H1 (cell line): ENCODE results near the gene AP1S3. TPM values are rescaled to one million over a fixed set of nuclear protein-coding genes. Genes with fewer than 3 reads are reported as not detected.

Experiments
- CTCF ChIA-PET: fragments of 300-600 bp; sonication (Branson Sonifier 250); formaldehyde crosslinking; loops from one replicate; lab custom pipeline; 2021; ENCODE audit not compliant: partially characterized antibody; lab: Charles Lee
- POLR2A ChIA-PET: fragments of 300-600 bp; sonication (Branson Sonifier 250); formaldehyde crosslinking; loops from one replicate; lab custom pipeline; 2021; ENCODE audit warnings: inconsistent platforms; ENCODE audit not compliant: partially characterized antibody; lab: Charles Lee
- DNase-seq, 2 experiments: peaks; one replicate each; pipeline versions ENCODE4 v3.0.0 to v3.0.0-alpha.2; 2010 to 2022; ENCODE audit warnings: low spot score in 2 of 2, low read depth in 1 of 2, mixed read lengths in 1 of 2
- FAIRE-seq: peaks from 2 replicates; lab custom pipeline; 2011; peaks lifted over from hg19 to GRCh38; lab: Jason Lieb, UNC
- H2AFZ ChIP-seq: 2 replicates; pipeline ENCODE4 v1.8.1; 2012; ENCODE audit warnings: low read length, inconsistent platforms
- H2AK5ac ChIP-seq: 2 replicates; pipeline ENCODE4 v1.6.1; 2013; ENCODE audit warnings: low read depth, low read length
- H2BK120ac ChIP-seq: replicated peaks from 2 replicates; pipeline ENCODE3; 2013; ENCODE audit warnings: low read depth, low read length, inconsistent platforms
- H2BK12ac ChIP-seq: 2 replicates; pipeline ENCODE4 v1.6.1; 2013; ENCODE audit warnings: low read depth, low read length
- H2BK15ac ChIP-seq: 2 replicates; pipeline ENCODE4 v1.6.1; 2013; ENCODE audit warnings: low read length
- H2BK20ac ChIP-seq: 2 replicates; pipeline ENCODE4 v1.6.1; 2013; ENCODE audit warnings: low read length
- H2BK5ac ChIP-seq: 2 replicates; pipeline ENCODE4 v1.6.1; 2013; ENCODE audit warnings: low read depth, low read length
- H3K14ac ChIP-seq: 2 replicates; pipeline ENCODE4 v1.6.1; 2013; ENCODE audit warnings: inconsistent platforms; ENCODE audit not compliant: insufficient read length
- H3K18ac ChIP-seq: 2 replicates; pipeline ENCODE4 v1.6.1; 2013; ENCODE audit warnings: low read length; ENCODE audit errors: extremely low read depth
- H3K23ac ChIP-seq: 2 replicates; pipeline ENCODE4 v1.6.1; 2013; ENCODE audit warnings: inconsistent platforms; ENCODE audit not compliant: insufficient read length
- H3K23me2 ChIP-seq: 2 replicates; pipeline ENCODE4 v1.6.1; 2013; ENCODE audit warnings: low read depth, low read length
- H3K27ac ChIP-seq: 2 replicates; pipeline ENCODE4 v1.6.1; 2011; ENCODE audit warnings: low read depth, low read length, inconsistent platforms
- H3K27me3 ChIP-seq, 4 experiments: replicated peaks in 1 of 4; 1 replicate in 1 of 4; 2 replicates in 3 of 4; pipeline versions ENCODE4 v1.6.1 to v1.8.1; 2011 to 2013; ENCODE audit warnings: low read length in 3 of 4, mild to moderate bottlenecking in 3 of 4, inconsistent platforms in 2 of 4, mixed read lengths in 2 of 4, moderate library complexity in 1 of 4; ENCODE audit not compliant: control insufficient read depth in 3 of 4, insufficient read depth in 3 of 4; ENCODE audit errors: extremely low read depth in 1 of 4
- H3K36me3 ChIP-seq, 4 experiments: 2 replicates each; pipeline versions ENCODE4 v1.6.1 to v1.8.1; 2011 to 2013; ENCODE audit warnings: mild to moderate bottlenecking in 4 of 4, low read length in 3 of 4, moderate library complexity in 2 of 4, control low read depth in 1 of 4, inconsistent platforms in 1 of 4; ENCODE audit not compliant: insufficient read depth in 4 of 4, control insufficient read depth in 2 of 4
- H3K4ac ChIP-seq: replicated peaks from 2 replicates; pipeline ENCODE3; 2013; ENCODE audit warnings: low read length, low read depth, mixed read lengths, inconsistent platforms; ENCODE audit not compliant: insufficient read length
- H3K4me1 ChIP-seq, 4 experiments: replicated peaks in 1 of 4; 1 replicate in 1 of 4; 2 replicates in 3 of 4; pipeline versions ENCODE4 v1.6.1 to v1.8.1; 2011 to 2013; ENCODE audit warnings: low read length in 3 of 4, inconsistent platforms in 2 of 4, mixed read lengths in 1 of 4; ENCODE audit not compliant: insufficient read depth in 4 of 4, control insufficient read depth in 3 of 4
- H3K4me2 ChIP-seq, 2 experiments: 2 replicates each; pipeline versions ENCODE4 v1.6.1 to v1.8.1; 2011 to 2013; ENCODE audit warnings: low read depth in 2 of 2, low read length in 2 of 2, control low read depth in 1 of 2, inconsistent platforms in 1 of 2, mild to moderate bottlenecking in 1 of 2; ENCODE audit not compliant: insufficient read depth in 1 of 2
- H3K4me3 ChIP-seq, 4 experiments: fragments of 200-600, 300-600 bp in 1 of 4; sonication (generic), shearing (Covaris generic), sonication (Bioruptor Twin) in 1 of 4; 2 replicates each; pipeline versions ENCODE4 v1.5.1 to v1.8.1; 2011 to 2016; ENCODE audit warnings: low read length in 4 of 4, low read depth in 3 of 4, control low read depth in 2 of 4, inconsistent platforms in 2 of 4, mild to moderate bottlenecking in 2 of 4, mixed read lengths in 1 of 4, moderate library complexity in 1 of 4; ENCODE audit not compliant: insufficient read depth in 2 of 4; ENCODE audit errors: extremely low read depth in 1 of 4
- H3K56ac ChIP-seq: replicated peaks from 2 replicates; pipeline ENCODE3; 2013; ENCODE audit warnings: low read depth, mild to moderate bottlenecking, mixed read lengths, low read length, inconsistent platforms; ENCODE audit not compliant: insufficient read length
- H3K79me1 ChIP-seq: 2 replicates; pipeline ENCODE4 v1.6.1; 2013; ENCODE audit warnings: low read depth, low read length, control low read depth
- H3K79me2 ChIP-seq, 2 experiments: 2 replicates each; pipeline versions ENCODE4 v1.6.1 to v1.8.1; 2012 to 2013; ENCODE audit warnings: low read length in 2 of 2, mild to moderate bottlenecking in 2 of 2, inconsistent platforms in 1 of 2; ENCODE audit not compliant: insufficient read depth in 2 of 2, control insufficient read depth in 1 of 2
- H3K9ac ChIP-seq, 4 experiments: replicated peaks in 1 of 4; 1 replicate in 1 of 4; 2 replicates in 3 of 4; pipeline versions ENCODE4 v1.6.1 to v1.8.1; 2011 to 2013; ENCODE audit warnings: low read depth in 3 of 4, low read length in 3 of 4, control low read depth in 2 of 4, mild to moderate bottlenecking in 2 of 4, moderate library complexity in 2 of 4, inconsistent platforms in 1 of 4; ENCODE audit errors: extremely low read depth in 1 of 4
- H3K9me3 ChIP-seq, 2 experiments: 2 replicates each; pipeline versions ENCODE4 v1.6.1 to v1.8.1; 2012 to 2013; ENCODE audit warnings: mild to moderate bottlenecking in 2 of 2, moderate library complexity in 2 of 2, control low read depth in 1 of 2, inconsistent platforms in 1 of 2, low read depth in 1 of 2, low read length in 1 of 2, mixed read lengths in 1 of 2; ENCODE audit not compliant: insufficient read depth in 2 of 2
- H4K20me1 ChIP-seq, 2 experiments: replicated peaks in 1 of 2; 2 replicates each; pipeline versions ENCODE3 to v1.8.1; 2011 to 2013; ENCODE audit warnings: inconsistent platforms in 2 of 2, low read length in 2 of 2, mild to moderate bottlenecking in 1 of 2; ENCODE audit not compliant: insufficient read depth in 2 of 2, control insufficient read depth in 1 of 2
- H4K5ac ChIP-seq: 2 replicates; pipeline ENCODE4 v1.6.1; 2013; ENCODE audit warnings: low read length, low read depth, mixed read lengths, inconsistent platforms; ENCODE audit not compliant: insufficient read length
- H4K8ac ChIP-seq: 2 replicates; pipeline ENCODE4 v1.8.0; 2013; ENCODE audit warnings: mild to moderate bottlenecking, moderate library complexity, low read length, inconsistent platforms; ENCODE audit not compliant: insufficient read depth; ENCODE audit errors: extremely low read depth
- H4K91ac ChIP-seq: replicated peaks from 2 replicates; pipeline ENCODE3; 2013; ENCODE audit warnings: low read length, mixed read lengths, inconsistent platforms; ENCODE audit not compliant: insufficient read length
- RXRA ChIP-seq: IDR thresholded peaks from 2 replicates; pipeline ENCODE4 v1.6.1; 2011; ENCODE audit warnings: low read depth, mild to moderate bottlenecking, low read length, moderate library complexity; ENCODE audit not compliant: insufficient read depth
- WGBS, 2 experiments: shearing (Covaris generic) in 1 of 2; methylation state at CpG; one replicate each; pipeline versions ENCODE4 v1.1.6 to v1.1.7; 2013 to 2015; ENCODE audit warnings: low lambda C conversion rate in 2 of 2, mixed read lengths in 2 of 2, inconsistent platforms in 1 of 2, low coverage in 1 of 2, missing lambda C conversion rate in 1 of 2; ENCODE audit not compliant: insufficient replicate concordance in 2 of 2, insufficient coverage in 1 of 2, insufficient read length in 1 of 2; ENCODE audit errors: extremely low coverage in 1 of 2, missing lambda C conversion rate in 1 of 2; 5-methylcytosine and 5-hydroxymethylcytosine counted together
- polyA plus RNA-seq, 7 experiments: library from polyadenylated mRNA; depleted of rRNA in 3 of 7; stranded (reverse) in 5 of 7; unstranded in 2 of 7; fragments of >200 nt in 5 of 7; fragments of 200-250 nt in 2 of 7; gene quantifications; 1 replicate in 5 of 7; 2 replicates in 1 of 7; 4 replicates in 1 of 7; pipeline versions ENCODE4 v1.2.1 to v1.2.3, GENCODE V29; 2011 to 2013; ENCODE audit warnings: missing spikeins in 2 of 7, mixed read lengths in 2 of 7
- total RNA-seq: library from RNA; stranded (reverse); fragmentation: NEBNext Ultra II Directional; extraction: Animal tissue kit (Norgen Biotek cat#: 25700); gene quantifications from 2 replicates; pipeline ENCODE4 v1.2.1, GENCODE V29; 2021

AP1S3 gene
- total and polyA plus RNA-seq, 2 of the 8 experiments (the other 6 are each of a cell fraction or from before 2014, with no cell fraction given): 3.9 to 20.2 TPM

GRCh38 chr2:223786236-223786635 lies 51.1 kb downstream of the AP1S3 start:
- H3K18ac ChIP-seq: no peak overlapping the region
- no peak overlapping the region for H4K8ac ChIP-seq
- FAIRE-seq: no peak
- H3K9me3 ChIP-seq: no peaks in the 10 kb centered on the region
- H3K79me1 ChIP-seq: peaks cover 2% of the 10 kb centered on the region; the same call in 1 of the 2 replicates
- no peak for TF ChIP-seq RXRA
- no peaks in the 10 kb centered on the region for H3K36me3 ChIP-seq
- peaks cover 0 to 5% (median under 1%) of the 10 kb centered on the region in 4 experiments; a peak in 1 of 7 replicates for H3K4me1 ChIP-seq
- H4K91ac ChIP-seq: no peak overlapping the region
- no peak for DNase-seq
- no peak overlapping the region for H3K27ac ChIP-seq
- H2BK5ac ChIP-seq: no peak overlapping the region
- 85% methylated on average over 5 of the region's 5 CpGs; no CpG with 5 or more reads in 1 of the 2 experiments for WGBS, 2 experiments
- H3K4ac ChIP-seq: no peak overlapping the region
- no peak overlapping the region for H2BK15ac ChIP-seq
- H2BK20ac ChIP-seq: no peak overlapping the region
- no peak overlapping the region for H3K9ac ChIP-seq
- H3K14ac ChIP-seq: no peak overlapping the region
- H3K23ac ChIP-seq: no peak overlapping the region
- ChIA-PET POLR2A (no interaction called here), CTCF (interaction anchor here (0.7 to 2.0 kb wide), 4 partner anchors 11 to 72 kb away, joined by 3 to 5 read pairs (median 3); no protein-coding TSS in a partner anchor)
- H3K56ac ChIP-seq: no peak overlapping the region
- no peak overlapping the region for H2AK5ac ChIP-seq
- no peak overlapping the region for H2BK12ac ChIP-seq
- H3K4me2 ChIP-seq: no peak overlapping the region
- H4K5ac ChIP-seq: no peak overlapping the region
- no peak overlapping the region for H3K4me3 ChIP-seq
- H2AFZ ChIP-seq: no peak overlapping the region
- peaks cover 0 to 8% of the 10 kb centered on the region in 2 experiments; a peak in 1 of 4 replicates for H3K79me2 ChIP-seq
- no peaks in the 10 kb centered on the region for H4K20me1 ChIP-seq
- H2BK120ac ChIP-seq: no peak overlapping the region
- H3K27me3 ChIP-seq: no peaks in the 10 kb centered on the region
- no peaks in the 10 kb centered on the region for H3K23me2 ChIP-seq
